Measurements from ENCODE around the gene NAGA. TPM values are rescaled to one million over a fixed set of nuclear protein-coding genes. Genes with fewer than 3 reads are reported as not detected.

NAGA gene
- total RNA-seq, 1 experiment from 2014 or later, result 39.6 TPM

- H3K9me3 ChIP-seq (replicated peaks), result peaks cover 7% of the 10 kb centered on the region; the same call in 1 of the 2 replicates
- DNase-seq (ENCODE audit: low read depth in 1 of 2, low spot score in 2 of 2), result no peak
- H3K4me3 ChIP-seq, result no peak overlapping the region
- H3K27ac ChIP-seq, result no peak overlapping the region
- H3K36me3 ChIP-seq, result no peaks in the 10 kb centered on the region
- no peaks in the 10 kb centered on the region for H3K4me1 ChIP-seq (replicated peaks)
- H3K27me3 ChIP-seq (replicated peaks), result 0 out of 2 replicates have a peak, but pooled peaks cover 4% of the 10 kb centered on the region
Measured at GRCh38 chr22:42041784-42042183, 28.8 kb downstream of the NAGA start.

- H3K4me1 ChIP-seq (replicated peaks), result no peaks in the 10 kb centered on the region
- H3K27ac ChIP-seq, result no peak overlapping the region
- DNase-seq (ENCODE audit: low read depth in 1 of 2, low spot score in 2 of 2), result no peak
- H3K27me3 ChIP-seq (replicated peaks), result 0 out of 2 replicates have a peak, but pooled peaks cover 4% of the 10 kb centered on the region
- H3K4me3 ChIP-seq, result no peak overlapping the region
- H3K36me3 ChIP-seq, result no peaks in the 10 kb centered on the region
- peaks cover 7% of the 10 kb centered on the region; the same call in 1 of the 2 replicates for H3K9me3 ChIP-seq (replicated peaks)
Measured at GRCh38 chr22:42039271-42039670, 31.3 kb downstream of the NAGA start.

- Histone ChIP-seq H3K27ac (no peak overlapping the region), H3K4me1 (replicated peaks) (no peaks in the 10 kb centered on the region), H3K9me3 (replicated peaks) (no peaks in the 10 kb centered on the region), H3K36me3 (no peaks in the 10 kb centered on the region), H3K27me3 (replicated peaks) (0 out of 2 replicates have a peak, but pooled peaks cover 4% of the 10 kb centered on the region), H3K4me3 (no peak overlapping the region)
- no peak for DNase-seq (ENCODE audit: low read depth in 1 of 2, low spot score in 2 of 2)
Measured at GRCh38 chr22:42035256-42035655, 35.4 kb downstream of the NAGA start.

GRCh38 chr22:42033263-42034181 is 37.1 kb downstream of the NAGA start:
- no peak overlapping the region for H3K4me3 ChIP-seq
- DNase-seq (ENCODE audit: low read depth in 1 of 2, low spot score in 2 of 2), result no peak
- no peaks in the 10 kb centered on the region for H3K9me3 ChIP-seq (replicated peaks)
- H3K27me3 ChIP-seq (replicated peaks), result 0 out of 2 replicates have a peak, but pooled peaks cover 4% of the 10 kb centered on the region
- H3K4me1 ChIP-seq (replicated peaks), result no peaks in the 10 kb centered on the region
- no peak overlapping the region for H3K27ac ChIP-seq
- no peaks in the 10 kb centered on the region for H3K36me3 ChIP-seq

GRCh38 chr22:42026705-42027104 is 43.9 kb downstream of the NAGA start:
- no peak for DNase-seq (ENCODE audit: low read depth in 1 of 2, low spot score in 2 of 2)
- H3K4me3 ChIP-seq, result no peak overlapping the region
- no peaks in the 10 kb centered on the region for H3K4me1 ChIP-seq (replicated peaks)
- no peaks in the 10 kb centered on the region for H3K9me3 ChIP-seq (replicated peaks)
- H3K27ac ChIP-seq, result no peak overlapping the region
- H3K27me3 ChIP-seq (replicated peaks), result no peaks in the 10 kb centered on the region; the same call in 1 of the 2 replicates
- H3K36me3 ChIP-seq, result no peaks in the 10 kb centered on the region

GRCh38 chr22:42025421-42025820 is 45.2 kb downstream of the NAGA start:
- DNase-seq (ENCODE audit: low read depth in 1 of 2, low spot score in 2 of 2), result no peak
- Histone ChIP-seq H3K9me3 (replicated peaks) (no peaks in the 10 kb centered on the region), H3K4me3 (no peak overlapping the region), H3K36me3 (no peaks in the 10 kb centered on the region), H3K27ac (no peak overlapping the region), H3K27me3 (replicated peaks) (no peaks in the 10 kb centered on the region; the same call in 1 of the 2 replicates), H3K4me1 (replicated peaks) (no peaks in the 10 kb centered on the region)

- Histone ChIP-seq H3K4me3 (no peak overlapping the region), H3K4me1 (replicated peaks) (no peaks in the 10 kb centered on the region), H3K27me3 (replicated peaks) (peaks cover 6% of the 10 kb centered on the region; the same call in 1 of the 2 replicates), H3K9me3 (replicated peaks) (no peaks in the 10 kb centered on the region), H3K36me3 (no peaks in the 10 kb centered on the region), H3K27ac (no peak overlapping the region)
- no peak for DNase-seq (ENCODE audit: low read depth in 1 of 2, low spot score in 2 of 2)
Measured at GRCh38 chr22:42022162-42022847, 48.3 kb downstream of the NAGA start.

GRCh38 chr22:42021571-42021970 is 49.0 kb downstream of the NAGA start:
- Histone ChIP-seq H3K36me3 (no peaks in the 10 kb centered on the region), H3K27ac (no peak overlapping the region), H3K9me3 (replicated peaks) (no peaks in the 10 kb centered on the region), H3K27me3 (replicated peaks) (peaks cover 7% of the 10 kb centered on the region), H3K4me1 (replicated peaks) (no peaks in the 10 kb centered on the region), H3K4me3 (no peak overlapping the region)
- DNase-seq (ENCODE audit: low read depth in 1 of 2, low spot score in 2 of 2), result no peak

GRCh38 chr22:42018224-42018623 is 52.4 kb downstream of the NAGA start:
- no peaks in the 10 kb centered on the region for H3K4me1 ChIP-seq (replicated peaks)
- no peak for DNase-seq (ENCODE audit: low read depth in 1 of 2, low spot score in 2 of 2)
- no peaks in the 10 kb centered on the region for H3K36me3 ChIP-seq
- no peak overlapping the region for H3K27ac ChIP-seq
- H3K9me3 ChIP-seq (replicated peaks), result no peaks in the 10 kb centered on the region
- H3K4me3 ChIP-seq, result no peak overlapping the region
- H3K27me3 ChIP-seq (replicated peaks), result peaks cover 23% of the 10 kb centered on the region; the same call in 1 of the 2 replicates

GRCh38 chr22:42016111-42016510 is 54.5 kb downstream of the NAGA start:
- H3K36me3 ChIP-seq, result no peaks in the 10 kb centered on the region
- DNase-seq (ENCODE audit: low read depth in 1 of 2, low spot score in 2 of 2), result no peak
- H3K27ac ChIP-seq, result no peak overlapping the region
- peaks cover 23% of the 10 kb centered on the region; the same call in 1 of the 2 replicates for H3K27me3 ChIP-seq (replicated peaks)
- H3K4me1 ChIP-seq (replicated peaks), result no peaks in the 10 kb centered on the region
- H3K9me3 ChIP-seq (replicated peaks), result no peaks in the 10 kb centered on the region
- no peak overlapping the region for H3K4me3 ChIP-seq

- peaks cover 22% of the 10 kb centered on the region; the same call in 1 of the 2 replicates for H3K27me3 ChIP-seq (replicated peaks)
- no peak for DNase-seq (ENCODE audit: low read depth in 1 of 2, low spot score in 2 of 2)
- H3K27ac ChIP-seq, result no peak overlapping the region
Measured at GRCh38 chr22:42013385-42013784, 57.2 kb downstream of the NAGA start.

GRCh38 chr22:42010778-42011177 is 59.8 kb downstream of the NAGA start:
- Histone ChIP-seq H3K27ac (no peak overlapping the region), H3K9me3 (replicated peaks) (peaks cover 4% of the 10 kb centered on the region; the same call in 1 of the 2 replicates), H3K4me3 (no peak overlapping the region), H3K36me3 (no peaks in the 10 kb centered on the region), H3K27me3 (replicated peaks) (peaks cover 15% of the 10 kb centered on the region; the same call in 1 of the 2 replicates), H3K4me1 (replicated peaks) (no peaks in the 10 kb centered on the region)
- no peak for DNase-seq (ENCODE audit: low read depth in 1 of 2, low spot score in 2 of 2)

More at GRCh38 chr22:42013385-42013784, 57.2 kb downstream of the NAGA start:
- peaks cover 4% of the 10 kb centered on the region; the same call in 1 of the 2 replicates for H3K9me3 ChIP-seq (replicated peaks)
- H3K4me1 ChIP-seq (replicated peaks), result no peaks in the 10 kb centered on the region
- no peak overlapping the region for H3K4me3 ChIP-seq
- H3K36me3 ChIP-seq, result no peaks in the 10 kb centered on the region

Data from SJSA1 (cell line).